ENCODE results near the gene LYST.

GRCh38 chr1:235823684-235824083 is 43.0 kb downstream of the LYST start:
- TF ChIP-seq CTCF (IDR thresholded peaks at IDR 0.05) = no peak
- no peak for TF ChIP-seq POLR2A (IDR thresholded peaks at IDR 0.05)
